ENCODE data around the gene BORCS5. TPM values are rescaled to one million over a fixed set of nuclear protein-coding genes. Genes with fewer than 3 reads are reported as not detected.

Gene BORCS5
- total and polyA plus RNA-seq, 3 donors from 2014 or later, result 20.3 to 46.3 (median 22.8) TPM

DNA sequence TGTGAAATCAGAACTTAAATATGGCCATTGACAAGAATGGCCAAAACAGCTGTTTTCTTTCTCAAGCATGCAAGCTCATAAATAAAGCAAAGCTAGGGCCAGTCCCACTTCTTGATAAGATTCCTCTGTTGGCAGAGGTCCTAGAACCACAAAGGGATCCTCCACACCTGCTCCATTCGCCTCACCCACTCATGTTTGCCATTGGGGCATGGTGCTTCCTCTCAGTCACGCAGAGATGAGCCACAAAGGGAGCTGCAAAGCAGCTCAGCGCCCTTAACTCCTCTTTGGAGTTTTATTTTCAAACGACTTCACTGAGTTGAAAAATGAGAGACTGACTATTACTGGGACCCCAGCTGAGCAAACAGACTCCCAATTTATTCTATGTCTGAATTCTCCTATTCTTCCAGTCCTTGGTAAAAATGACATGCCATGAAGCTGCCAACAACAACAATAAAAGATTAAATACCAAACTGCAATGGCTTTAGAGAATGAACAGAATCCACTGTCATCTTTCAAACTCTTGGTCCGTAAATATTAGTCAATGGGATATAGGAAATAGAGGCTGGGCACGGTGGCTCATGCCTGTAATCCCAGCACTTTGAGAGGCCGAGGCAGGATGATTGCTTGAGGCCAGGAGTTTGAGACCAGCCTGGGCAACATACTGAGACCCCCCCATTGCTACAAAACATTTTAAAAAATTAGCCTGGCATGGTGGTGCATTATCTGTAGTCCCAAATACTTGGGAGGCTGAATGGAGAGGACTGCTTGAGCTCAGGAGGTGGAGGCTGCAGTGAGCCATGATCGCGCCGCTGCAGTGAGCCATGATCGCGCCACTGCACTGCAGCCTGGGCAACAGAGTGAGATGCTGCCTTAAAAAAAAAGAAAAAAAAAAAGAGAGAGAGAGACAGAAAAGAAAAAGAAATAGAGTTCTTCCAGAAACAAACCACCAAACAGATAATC, 23.2 kb upstream of the BORCS5 start:
- no peak overlapping the region for H3K27ac ChIP-seq
- H3K36me3 ChIP-seq (ENCODE audit: low read depth, missing control alignments), result no peaks in the 10 kb centered on the region
- WGBS, 2 donors, result 73 to 75% methylated on average over 12 of the region's 12 CpGs
- intact Hi-C loops (cut with DNase I; ENCODE audit: low total_unique reads), result no loop called here
- H3K4me1 ChIP-seq, result no peaks in the 10 kb centered on the region
- no peaks in the 10 kb centered on the region for H3K27me3 ChIP-seq
- no peaks in the 10 kb centered on the region for H3K9me3 ChIP-seq
- TF ChIP-seq, protein P1, sequence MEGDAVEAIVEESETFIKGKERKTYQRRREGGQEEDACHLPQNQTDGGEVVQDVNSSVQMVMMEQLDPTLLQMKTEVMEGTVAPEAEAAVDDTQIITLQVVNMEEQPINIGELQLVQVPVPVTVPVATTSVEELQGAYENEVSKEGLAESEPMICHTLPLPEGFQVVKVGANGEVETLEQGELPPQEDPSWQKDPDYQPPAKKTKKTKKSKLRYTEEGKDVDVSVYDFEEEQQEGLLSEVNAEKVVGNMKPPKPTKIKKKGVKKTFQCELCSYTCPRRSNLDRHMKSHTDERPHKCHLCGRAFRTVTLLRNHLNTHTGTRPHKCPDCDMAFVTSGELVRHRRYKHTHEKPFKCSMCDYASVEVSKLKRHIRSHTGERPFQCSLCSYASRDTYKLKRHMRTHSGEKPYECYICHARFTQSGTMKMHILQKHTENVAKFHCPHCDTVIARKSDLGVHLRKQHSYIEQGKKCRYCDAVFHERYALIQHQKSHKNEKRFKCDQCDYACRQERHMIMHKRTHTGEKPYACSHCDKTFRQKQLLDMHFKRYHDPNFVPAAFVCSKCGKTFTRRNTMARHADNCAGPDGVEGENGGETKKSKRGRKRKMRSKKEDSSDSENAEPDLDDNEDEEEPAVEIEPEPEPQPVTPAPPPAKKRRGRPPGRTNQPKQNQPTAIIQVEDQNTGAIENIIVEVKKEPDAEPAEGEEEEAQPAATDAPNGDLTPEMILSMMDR (IDR thresholded peaks at IDR 0.05), result no peak
- no peak for TF ChIP-seq POLR2A (IDR thresholded peaks at IDR 0.05)
- no peak for DNase-seq
- no peak overlapping the region for H3K4me3 ChIP-seq

DNA sequence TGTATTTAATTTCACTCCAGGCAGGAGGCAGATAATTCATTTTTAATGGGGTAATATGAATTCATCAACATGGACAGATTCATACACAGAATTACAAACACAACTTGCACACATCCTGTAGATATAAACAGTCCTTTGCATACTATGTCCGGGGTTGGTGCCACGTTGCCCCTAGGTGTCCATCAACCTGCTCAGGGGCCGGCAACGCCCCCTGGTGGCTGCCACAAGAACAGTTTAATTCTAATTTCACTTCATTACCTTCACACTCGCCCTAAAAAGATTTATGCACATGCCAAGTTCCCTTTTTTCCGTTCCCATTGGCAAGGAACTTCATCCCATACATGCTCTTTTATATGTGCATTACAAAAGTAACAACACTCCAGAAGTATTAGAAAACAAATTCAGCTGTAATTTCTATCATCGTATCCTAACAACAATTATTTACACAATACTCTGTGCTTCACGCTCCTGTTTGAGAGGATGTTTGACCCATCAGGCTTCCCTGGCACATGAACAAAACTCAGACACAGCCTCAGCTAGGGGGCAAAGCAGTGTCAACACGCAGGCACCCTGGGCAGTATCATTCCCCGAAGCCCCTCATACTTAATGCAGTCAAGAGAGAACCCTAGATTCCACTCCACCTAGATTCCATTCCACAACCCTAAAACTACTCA, 22.4 kb upstream of the BORCS5 start:
- Histone ChIP-seq H3K4me1 (no peaks in the 10 kb centered on the region), H3K27me3 (no peaks in the 10 kb centered on the region), H3K27ac (no peak overlapping the region), H3K4me3 (no peak overlapping the region), H3K36me3 (ENCODE audit: low read depth, missing control alignments) (no peaks in the 10 kb centered on the region), H3K9me3 (no peaks in the 10 kb centered on the region)
- 39 to 43% methylated on average over 10 of the region's 10 CpGs for WGBS, 2 donors
- TF ChIP-seq, protein P1 (IDR thresholded peaks at IDR 0.05), result peak; percentile 52 to 93 (median 53)
- no peak for TF ChIP-seq POLR2A (IDR thresholded peaks at IDR 0.05)
- DNase-seq, result peak; percentile 71
- intact Hi-C loops (cut with DNase I; ENCODE audit: low total_unique reads), result no loop called here

DNA sequence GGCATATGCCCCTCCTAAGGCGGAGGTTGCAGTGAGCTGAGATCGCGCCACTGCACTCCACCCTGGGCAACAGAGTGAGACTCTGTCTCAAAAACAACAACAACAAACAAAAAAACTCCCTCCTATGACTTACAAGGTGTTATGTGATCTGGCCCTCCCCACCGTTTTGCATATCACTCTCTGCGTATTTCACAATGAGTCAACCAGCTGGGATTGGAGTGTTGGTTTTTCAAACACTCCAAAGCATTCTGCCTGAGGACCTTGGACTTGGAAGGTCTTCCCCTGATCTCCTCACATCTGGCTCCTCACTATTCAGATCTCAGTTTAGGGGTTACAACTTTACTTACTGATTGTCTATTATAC, 20.8 kb upstream of the BORCS5 start:
- no peaks in the 10 kb centered on the region for H3K9me3 ChIP-seq
- no peak for DNase-seq
- no peaks in the 10 kb centered on the region for H3K36me3 ChIP-seq (ENCODE audit: low read depth, missing control alignments)
- intact Hi-C loops (cut with DNase I; ENCODE audit: low total_unique reads), result no loop called here
- no peak for TF ChIP-seq POLR2A (IDR thresholded peaks at IDR 0.05)
- TF ChIP-seq, protein P1 (IDR thresholded peaks at IDR 0.05), result no peak
- 85 to 90% methylated on average over 5 of the region's 5 CpGs for WGBS, 2 donors
- no peaks in the 10 kb centered on the region for H3K4me1 ChIP-seq
- no peak overlapping the region for H3K4me3 ChIP-seq
- H3K27me3 ChIP-seq, result no peaks in the 10 kb centered on the region
- no peak overlapping the region for H3K27ac ChIP-seq

DNA sequence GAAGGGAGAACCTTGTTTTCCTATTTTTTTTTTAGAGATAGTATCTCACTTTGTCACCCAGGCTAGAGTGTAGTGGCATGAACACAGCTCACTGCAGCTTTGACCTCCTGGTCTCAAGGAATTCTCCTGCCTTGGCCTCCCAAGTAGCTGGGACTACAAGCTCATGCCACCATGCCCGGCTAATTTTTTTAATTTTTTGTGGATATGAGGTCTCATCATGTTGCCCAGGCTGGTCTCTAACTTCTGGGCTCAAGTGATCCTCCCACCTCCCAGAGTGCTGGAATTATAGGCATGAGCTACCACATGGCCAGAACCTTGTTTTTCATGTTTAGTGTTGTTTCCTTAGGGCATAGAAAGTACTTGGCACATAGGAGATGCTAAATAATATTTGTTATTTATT, 20.4 kb upstream of the BORCS5 start:
- no peak for DNase-seq
- H3K4me1 ChIP-seq, result no peaks in the 10 kb centered on the region
- WGBS, 2 donors, result 81 to 95% methylated on average over 1 of the region's 1 CpG
- H3K9me3 ChIP-seq, result no peaks in the 10 kb centered on the region
- no peaks in the 10 kb centered on the region for H3K27me3 ChIP-seq
- intact Hi-C loops (cut with DNase I; ENCODE audit: low total_unique reads), result no loop called here
- H3K27ac ChIP-seq, result no peak overlapping the region
- no peak overlapping the region for H3K4me3 ChIP-seq
- no peaks in the 10 kb centered on the region for H3K36me3 ChIP-seq (ENCODE audit: low read depth, missing control alignments)
- no peak for TF ChIP-seq POLR2A (IDR thresholded peaks at IDR 0.05)
- TF ChIP-seq, protein P1 (IDR thresholded peaks at IDR 0.05), result no peak

All from testis (tissue), 3 donors.